ENCODE results near the gene WNT5B. TPM values are rescaled to one million over a fixed set of nuclear protein-coding genes. Genes with fewer than 3 reads are reported as not detected.

WNT5B gene
- total and polyA plus RNA-seq, 9 of the 15 experiments (the other 6 are each of a cell fraction or from before 2014, with no cell fraction given), result 0.42 to 16.8 (median 5.4) TPM

DNA sequence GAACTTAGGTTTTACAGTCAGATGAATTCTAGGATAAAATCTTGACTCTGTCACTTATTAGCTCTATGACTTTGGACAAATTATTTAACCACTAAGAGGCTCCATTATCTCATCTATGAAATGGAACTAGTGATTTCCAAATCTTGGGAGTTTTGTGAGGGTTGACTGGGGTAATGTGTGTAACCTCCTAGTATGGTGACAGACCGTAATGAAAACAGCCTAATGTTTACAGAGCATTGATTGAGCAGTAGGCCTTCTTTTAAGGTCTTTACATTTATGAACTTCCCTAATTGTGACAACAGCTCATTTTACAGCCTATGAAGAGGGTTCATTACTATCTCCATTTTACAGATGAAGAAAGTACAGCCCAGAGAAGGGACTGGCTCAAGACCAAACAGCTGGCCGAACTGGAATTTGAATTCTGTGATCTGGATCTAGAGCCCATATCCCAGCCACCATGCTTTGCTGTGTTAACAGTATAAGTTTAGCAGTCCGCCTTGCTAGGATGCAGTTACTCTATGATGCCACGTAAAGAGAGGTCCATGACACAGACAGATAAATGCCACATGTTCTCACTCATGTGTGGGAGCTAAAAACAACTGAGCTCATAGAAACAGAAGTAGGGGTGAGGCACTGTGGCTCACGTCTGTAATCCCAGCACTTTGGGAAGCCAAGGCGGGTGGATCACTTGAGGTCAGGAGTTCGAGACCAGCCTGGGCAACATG, 25.6 kb upstream of the WNT5B start:
- in situ Hi-C loops (cut with MboI) (no loop called here), intact Hi-C loops (cut with micrococcal nuclease) (loop anchor here (10.0 kb wide), 1 partner anchor 1029 kb away; no protein-coding TSS in a partner anchor)
- peak in 1 of 4 experiments; percentile 33 for DNase-seq (ENCODE audit: extremely low read depth in 1 of 4, low spot score in 3 of 4)
- Histone ChIP-seq H3K27me3 (ENCODE audit: control insufficient read depth in 2 of 2, insufficient read depth in 2 of 2, low read length in 2 of 2) (no peaks in the 10 kb centered on the region), H3K36me3 (ENCODE audit: control insufficient read depth, insufficient read depth, low read length) (no peaks in the 10 kb centered on the region), H3K9me3 (replicated peaks; ENCODE audit: control insufficient read depth, insufficient read depth, low read depth, low read length) (no peaks in the 10 kb centered on the region), H3K79me2 (ENCODE audit: control insufficient read depth, insufficient read depth, low read length) (no peaks in the 10 kb centered on the region; the same call in 2 of the 3 replicates), H3K9me1 (ENCODE audit: control insufficient read depth, insufficient read depth, low read length) (no peaks in the 10 kb centered on the region), H3K4me2 (ENCODE audit: insufficient read depth, low read length) (no peak overlapping the region), H3K27ac (ENCODE audit: extremely low read depth, low read depth, low read length) (peak overlapping the region; percentile 67; the same call in 2 of the 3 replicates), H3K4me1 (replicated peaks in 1 of 2; ENCODE audit: control insufficient read depth in 2 of 2, insufficient read depth in 2 of 2, low read length in 2 of 2) (peaks cover 30 to 32% of the 10 kb centered on the region in 2 experiments; a peak in 4 of 5 replicates), H2AFZ (ENCODE audit: low read depth, low read length) (peak overlapping the region; percentile 67), H3K4me3 (no peak overlapping the region), H4K20me1 (replicated peaks; ENCODE audit: control insufficient read depth, insufficient read depth, low read length) (no peaks in the 10 kb centered on the region), H3K9ac (ENCODE audit: insufficient read depth in 1 of 2, low read depth in 2 of 2, low read length in 2 of 2) (no peak overlapping the region)
- no peak for FAIRE-seq
- WGBS (ENCODE audit: insufficient coverage, low coverage, missing lambda C conversion rate), result 38% methylated on average over 7 of the region's 7 CpGs
- ChIA-PET POLR2A (interaction anchor here (0.7 to 1.4 kb wide), 4 partner anchors 11 to 485 kb away, joined by 3 read pairs; no protein-coding TSS in a partner anchor), CTCF (ENCODE audit: low intra/inter-chr PET ratio) (no interaction called here)
- no peak for ATAC-seq
- BruUV-seq (replicated peaks), result no TSS peak
- TF ChIP-seq VEZF1 (CRISPR knock-in tag; IDR thresholded peaks at IDR 0.05), result no peak
- 0 out of 2 replicates have a peak, but pooled peaks have one; percentile 24 for TF ChIP-seq ADNP (tag; IDR thresholded peaks at IDR 0.05)
- TF ChIP-seq CHD7 (IDR thresholded peaks at IDR 0.05; ENCODE audit: low read depth, low read length), result no peak
- no peak for TF ChIP-seq ZNF253 (CRISPR knock-in tag; conservative IDR thresholded peaks at IDR 0.05)
- TF ChIP-seq RB1 (IDR thresholded peaks at IDR 0.05; ENCODE audit: low read depth), result no peak
- TF ChIP-seq ZNF561 (CRISPR knock-in tag; conservative IDR thresholded peaks at IDR 0.05), result no peak
- 0 out of 2 replicates have a peak, but pooled peaks have one; percentile 11 for TF ChIP-seq CBFA2T3 (IDR thresholded peaks at IDR 0.05)
- no peak for TF ChIP-seq ZNF778 (CRISPR knock-in tag; IDR thresholded peaks at IDR 0.05)
- peak in 1 of 2 experiments; percentile 38; a peak in 1 of 4 replicates for TF ChIP-seq KDM1A (IDR thresholded peaks at IDR 0.05)

Measured in K562 (cell line).